NCI-H524 treated with DMSO at 0.1 percent for 48 hours (cell line): ENCODE results near the gene CACNA2D3.
"Not testable (repeated sequence)": the region's sequence is repeated elsewhere in the genome, so short reads cannot be mapped to it uniquely, and the experiment has no call there.

Source experiments
- DNase-seq: peaks from one replicate; lab custom pipeline; 2025; lab: John Stamatoyannopoulos, UW

CACNA2D3 gene

GRCh38 chr3:55089211-55089610 lies 966.9 kb downstream of the CACNA2D3 start:
- DNase-seq: no peak

- DNase-seq: no peak
Observed at GRCh38 chr3:55090291-55090690, 967.9 kb downstream of the CACNA2D3 start.

GRCh38 chr3:55090746-55091145 lies 968.4 kb downstream of the CACNA2D3 start:
- no peak for DNase-seq

- DNase-seq: no peak
Observed at GRCh38 chr3:55091381-55092225, 969.3 kb downstream of the CACNA2D3 start.

- no peak for DNase-seq
Observed at GRCh38 chr3:55094676-55095075, 972.3 kb downstream of the CACNA2D3 start.

DNA sequence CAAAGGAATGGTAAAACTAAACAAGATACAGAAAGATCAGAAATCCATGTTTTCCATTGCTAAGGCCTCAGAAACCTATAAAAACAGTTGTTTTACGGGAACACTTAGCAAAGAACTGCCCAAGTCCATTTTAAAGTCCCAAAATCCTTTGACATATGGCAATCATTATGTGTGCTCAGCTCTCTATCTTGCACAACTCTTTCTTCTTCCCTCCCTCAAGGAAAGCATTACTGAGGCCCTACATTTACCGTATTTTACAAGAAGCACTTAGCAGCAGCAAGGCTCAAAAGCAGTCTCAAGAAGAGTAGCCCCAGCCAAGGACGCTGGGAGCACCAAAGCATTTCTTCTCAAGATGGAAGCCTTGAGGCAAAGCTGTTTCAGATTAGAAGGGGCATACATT lies 975.1 kb downstream of the CACNA2D3 start:
- DNase-seq: no peak

DNA sequence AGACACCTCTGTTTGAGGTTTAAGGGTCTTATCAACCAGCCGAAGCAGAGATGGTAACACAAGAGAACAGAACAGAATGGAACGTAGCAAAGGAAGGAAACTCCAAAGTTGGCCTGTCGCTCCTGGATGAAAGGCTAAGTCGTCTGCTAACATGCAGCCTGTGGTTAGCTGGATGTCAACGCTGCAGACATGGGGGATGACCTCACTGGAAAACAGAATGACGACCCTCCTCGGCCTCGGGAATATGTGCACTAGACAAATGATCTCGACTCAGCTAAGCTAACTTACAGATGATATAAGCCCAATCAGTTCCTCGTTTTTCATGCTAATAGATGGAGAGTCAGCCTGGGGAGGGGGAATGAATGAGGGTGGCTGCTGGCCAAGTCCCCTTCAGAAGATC lies 983.3 kb downstream of the CACNA2D3 start:
- no peak for DNase-seq

- DNase-seq: no peak
Observed at GRCh38 chr3:55107187-55107586, 984.8 kb downstream of the CACNA2D3 start.

DNA sequence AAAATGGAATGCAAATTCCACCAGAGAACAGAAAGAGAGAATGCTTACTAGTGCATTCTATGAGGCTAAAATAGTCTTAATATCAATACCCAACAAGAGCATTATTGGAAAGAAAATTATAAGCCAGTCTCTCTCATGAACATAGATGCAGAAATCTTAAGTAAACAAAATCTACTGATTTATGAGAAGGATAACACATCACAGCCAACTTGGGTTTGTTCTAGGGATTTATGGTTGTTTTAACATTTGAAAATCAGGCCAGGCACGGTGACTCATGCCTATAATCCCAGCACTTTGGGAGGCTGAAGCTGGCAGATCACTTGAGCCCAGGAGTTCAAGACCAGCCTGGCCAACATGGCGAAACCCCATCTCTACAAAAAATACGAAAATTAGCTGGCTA lies 989.6 kb downstream of the CACNA2D3 start:
- not testable (repeated sequence) for DNase-seq

DNA sequence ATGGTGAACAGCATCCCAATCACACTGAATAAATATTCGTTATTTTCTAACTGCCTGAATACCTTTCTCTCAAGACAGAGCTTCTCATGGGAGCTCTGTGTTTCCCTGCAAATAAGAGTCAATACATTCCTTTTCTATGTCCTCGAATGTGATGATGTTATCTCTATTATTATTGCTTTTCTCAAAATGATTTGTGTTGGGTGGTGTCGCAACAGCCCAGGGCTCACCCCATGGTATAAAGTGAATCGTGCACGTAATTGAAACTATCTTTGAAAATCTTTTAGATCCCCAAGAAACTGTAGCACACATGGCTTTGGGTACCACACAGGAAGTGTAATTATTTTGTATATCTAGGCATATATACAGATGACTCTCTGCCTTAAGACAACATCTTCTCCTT lies 996.1 kb downstream of the CACNA2D3 start:
- no peak for DNase-seq

DNA sequence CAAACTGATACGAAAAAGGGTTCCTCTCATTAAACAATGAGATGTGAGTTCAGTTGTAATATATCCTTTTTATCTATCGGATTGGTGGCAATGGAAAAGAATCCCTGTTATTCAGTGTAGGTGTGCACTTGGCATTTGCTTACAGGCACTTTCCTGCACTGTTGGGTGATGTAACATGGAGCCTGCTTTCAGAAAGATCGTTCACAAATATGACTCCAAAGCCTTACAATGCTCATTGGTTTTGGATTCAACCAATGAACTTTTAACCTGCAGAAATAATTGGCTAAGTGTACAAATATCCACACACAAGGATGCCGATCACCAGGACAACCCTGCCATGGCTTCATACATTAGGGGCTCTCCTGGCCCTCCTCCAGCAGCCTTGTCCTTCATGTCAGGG lies 996.9 kb downstream of the CACNA2D3 start:
- no peak for DNase-seq

- peak; percentile 83 for DNase-seq
Observed at GRCh38 chr3:55122312-55122711, 1000.0 kb downstream of the CACNA2D3 start.
